Natural killer cell (primary cell): ENCODE data around the gene GAREM1. TPM values are rescaled to one million over a fixed set of nuclear protein-coding genes. Genes with fewer than 3 reads are reported as not detected.

Source experiments
- ATAC-seq, 3 donors: fragments of 150-1000 bp in 2 of 3; fragments of 200-7000 bp in 1 of 3; cut with Tn5 transposase; 1 replicate in 1 of 3; 2 replicates in 2 of 3; pipeline ENCODE4 v1.10.0; 2021; ENCODE audit warnings: mild to moderate bottlenecking in 2 of 3, moderate library complexity in 2 of 3
- DNase-seq, 2 donors: peaks; one replicate each; pipeline versions ENCODE4 v3.0.0 to v3.0.0-alpha.2; 2013 to 2021; ENCODE audit warnings: mixed read lengths in 1 of 2
- H3K27ac ChIP-seq: one replicate; pipeline ENCODE4 v1.5.1; 2013; ENCODE audit warnings: mild to moderate bottlenecking, low read length
- H3K27me3 ChIP-seq: one replicate; pipeline ENCODE4 v1.6.1; 2013; ENCODE audit warnings: low read length; ENCODE audit not compliant: control insufficient read depth, insufficient read depth
- H3K36me3 ChIP-seq: one replicate; pipeline ENCODE4 v1.6.1; 2013; ENCODE audit warnings: low read length; ENCODE audit not compliant: control insufficient read depth, insufficient read depth
- H3K4me1 ChIP-seq: one replicate; pipeline ENCODE4 v1.6.1; 2013; ENCODE audit warnings: low read length; ENCODE audit not compliant: control insufficient read depth, insufficient read depth
- H3K4me3 ChIP-seq: one replicate; pipeline ENCODE4 v1.5.1; 2013; ENCODE audit warnings: low read length
- H3K9me3 ChIP-seq: one replicate; pipeline ENCODE4 v1.6.1; 2013; ENCODE audit warnings: low read length; ENCODE audit not compliant: control insufficient read depth, insufficient read depth
- H3K27ac Mint-ChIP-seq, 2 donors: one replicate each; pipeline ENCODE4 v1.8.0; 2022; ENCODE audit warnings: mild to moderate bottlenecking in 2 of 2, mixed read lengths in 2 of 2, moderate library complexity in 1 of 2
- H3K27me3 Mint-ChIP-seq, 2 donors: one replicate each; pipeline ENCODE4 v1.8.0; 2022; ENCODE audit warnings: low read depth in 2 of 2, mixed read lengths in 2 of 2
- H3K36me3 Mint-ChIP-seq: one replicate; pipeline ENCODE4 v1.8.0; 2022; ENCODE audit warnings: mixed read lengths
- H3K4me1 Mint-ChIP-seq, 2 donors: one replicate each; pipeline ENCODE4 v1.8.0; 2022; ENCODE audit warnings: mixed read lengths in 2 of 2
- H3K4me3 Mint-ChIP-seq: one replicate; pipeline ENCODE4 v1.8.0; 2022; ENCODE audit warnings: mild to moderate bottlenecking, moderate library complexity, mixed read lengths
- H3K9me3 Mint-ChIP-seq, 2 donors: one replicate each; pipeline ENCODE4 v1.8.0; 2022; ENCODE audit warnings: mixed read lengths in 2 of 2
- WGBS: methylation state at CpG from one replicate; pipeline ENCODE4 v1.1.7; 2013; ENCODE audit warnings: missing lambda C conversion rate; ENCODE audit not compliant: insufficient coverage; 5-methylcytosine and 5-hydroxymethylcytosine counted together
- intact Hi-C: fragments of 100-400 bp; cut with micrococcal nuclease; formaldehyde crosslinking; loops from one replicate; pipeline ENCODE4 v1.14.2; 2022
- total RNA-seq, 4 donors: library from RNA; stranded (reverse); fragments of 120-200 nt in 1 of 4; gene quantifications; one replicate each; pipeline versions ENCODE4 v1.2.3 to v1.2.4, GENCODE V29; 2013 to 2022
- TF ChIP-seq, protein P1 (sequence below): fragments of 200-600 bp; IDR thresholded peaks from one replicate; pipeline ENCODE4 v1.8.0; 2022; ENCODE audit warnings: antibody characterized with exemption

Gene GAREM1
- total RNA-seq, 3 donors from 2014 or later (not counting 1 experiment from before 2014, with no cell fraction given) = 0.09 TPM; not detected in 2

- peaks cover 11% of the 10 kb centered on the region for H3K36me3 Mint-ChIP-seq
- no peak overlapping the region for H3K27ac Mint-ChIP-seq
- H3K9me3 Mint-ChIP-seq = peaks cover 8 to 9% of the 10 kb centered on the region in 2 donors
- no peaks in the 10 kb centered on the region for H3K36me3 ChIP-seq
- peaks cover 3% of the 10 kb centered on the region for H3K27me3 ChIP-seq
- H3K27ac ChIP-seq = no peak overlapping the region
- no peaks in the 10 kb centered on the region for H3K4me1 Mint-ChIP-seq
- H3K9me3 ChIP-seq = peaks cover 4% of the 10 kb centered on the region
- TF ChIP-seq, protein P1, sequence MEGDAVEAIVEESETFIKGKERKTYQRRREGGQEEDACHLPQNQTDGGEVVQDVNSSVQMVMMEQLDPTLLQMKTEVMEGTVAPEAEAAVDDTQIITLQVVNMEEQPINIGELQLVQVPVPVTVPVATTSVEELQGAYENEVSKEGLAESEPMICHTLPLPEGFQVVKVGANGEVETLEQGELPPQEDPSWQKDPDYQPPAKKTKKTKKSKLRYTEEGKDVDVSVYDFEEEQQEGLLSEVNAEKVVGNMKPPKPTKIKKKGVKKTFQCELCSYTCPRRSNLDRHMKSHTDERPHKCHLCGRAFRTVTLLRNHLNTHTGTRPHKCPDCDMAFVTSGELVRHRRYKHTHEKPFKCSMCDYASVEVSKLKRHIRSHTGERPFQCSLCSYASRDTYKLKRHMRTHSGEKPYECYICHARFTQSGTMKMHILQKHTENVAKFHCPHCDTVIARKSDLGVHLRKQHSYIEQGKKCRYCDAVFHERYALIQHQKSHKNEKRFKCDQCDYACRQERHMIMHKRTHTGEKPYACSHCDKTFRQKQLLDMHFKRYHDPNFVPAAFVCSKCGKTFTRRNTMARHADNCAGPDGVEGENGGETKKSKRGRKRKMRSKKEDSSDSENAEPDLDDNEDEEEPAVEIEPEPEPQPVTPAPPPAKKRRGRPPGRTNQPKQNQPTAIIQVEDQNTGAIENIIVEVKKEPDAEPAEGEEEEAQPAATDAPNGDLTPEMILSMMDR = no peak
- H3K27me3 Mint-ChIP-seq = peaks cover 9 to 30% of the 10 kb centered on the region in 2 donors
- H3K4me1 ChIP-seq = no peaks in the 10 kb centered on the region
- H3K4me3 ChIP-seq = no peak overlapping the region
- no peak for ATAC-seq
- WGBS = 97% methylated on average over 3 of the region's 3 CpGs
- no peak for DNase-seq
- intact Hi-C loops = no loop called here
- H3K4me3 Mint-ChIP-seq = no peak overlapping the region
Measured at GRCh38 chr18:32429402-32429801, 41.3 kb downstream of the GAREM1 start.

- peaks cover 5% of the 10 kb centered on the region for H3K36me3 Mint-ChIP-seq
- no peaks in the 10 kb centered on the region for H3K4me1 ChIP-seq
- H3K4me3 Mint-ChIP-seq = no peak overlapping the region
- H3K9me3 Mint-ChIP-seq = peaks cover 6 to 8% of the 10 kb centered on the region in 2 donors
- ATAC-seq (no peak), DNase-seq (no peak)
- H3K4me3 ChIP-seq = no peak overlapping the region
- H3K36me3 ChIP-seq = no peaks in the 10 kb centered on the region
- H3K27ac Mint-ChIP-seq = no peak overlapping the region
- H3K4me1 Mint-ChIP-seq = no peaks in the 10 kb centered on the region
- TF ChIP-seq, protein P1 = no peak
- WGBS = 100% methylated on average over 2 of the region's 4 CpGs
- peaks cover 4% of the 10 kb centered on the region for H3K9me3 ChIP-seq
- intact Hi-C loops = no loop called here
- H3K27me3 ChIP-seq = peaks cover 3% of the 10 kb centered on the region
- H3K27ac ChIP-seq = no peak overlapping the region
- peaks cover 9 to 23% of the 10 kb centered on the region in 2 donors for H3K27me3 Mint-ChIP-seq
Measured at GRCh38 chr18:32427084-32427900, 43.4 kb downstream of the GAREM1 start.

DNA sequence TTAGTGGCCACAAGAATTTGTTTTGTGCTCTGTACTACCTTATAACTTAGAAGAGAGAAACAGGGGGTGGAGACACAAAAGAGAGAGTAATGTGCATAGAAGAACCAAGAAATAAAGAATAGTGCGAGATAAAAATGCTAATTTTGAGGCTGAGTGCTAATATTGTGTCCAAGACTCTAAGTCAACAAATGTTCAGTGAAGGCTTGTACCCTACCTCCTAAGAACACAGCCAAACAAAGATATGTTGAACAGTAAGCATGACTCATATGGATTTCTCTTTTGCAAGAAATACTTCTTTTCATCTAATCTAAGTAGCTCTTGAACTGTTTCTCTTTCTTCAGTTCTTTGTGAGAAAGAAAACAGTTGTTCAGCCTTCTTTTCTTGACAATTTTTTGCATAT lies 45.2 kb downstream of the GAREM1 start:
- Mint-ChIP-seq H3K4me1 (no peaks in the 10 kb centered on the region), H3K9me3 (peaks cover 2 to 6% of the 10 kb centered on the region in 2 donors), H3K27ac (no peak overlapping the region), H3K36me3 (peaks cover 5% of the 10 kb centered on the region), H3K27me3 (peaks cover 4 to 18% of the 10 kb centered on the region in 2 donors), H3K4me3 (no peak overlapping the region)
- no peak overlapping the region for H3K27ac ChIP-seq
- TF ChIP-seq, protein P1 = no peak
- WGBS = 100% methylated on average over 1 of the region's 1 CpG
- no peaks in the 10 kb centered on the region for H3K36me3 ChIP-seq
- DNase-seq (no peak), ATAC-seq (no peak)
- no peak overlapping the region for H3K4me3 ChIP-seq
- peaks cover under 1% of the 10 kb centered on the region for H3K9me3 ChIP-seq
- H3K27me3 ChIP-seq = peaks cover 3% of the 10 kb centered on the region
- H3K4me1 ChIP-seq = no peaks in the 10 kb centered on the region
- intact Hi-C loops = no loop called here
